DND-41 (cell line): ENCODE measurements around the gene GALNT5.

Experiments
- CTCF ChIP-seq: IDR thresholded peaks from 2 replicates; pipeline ENCODE4 v1.5.1; 2012; ENCODE audit warnings: borderline replicate concordance, low read length, moderate library complexity, mild to moderate bottlenecking; ENCODE audit not compliant: poor library complexity, severe bottlenecking; ENCODE audit errors: extremely low read depth
- EZH2 ChIP-seq: IDR thresholded peaks from 3 replicates; pipeline ENCODE4 v1.6.1; 2012; ENCODE audit warnings: borderline replicate concordance, low read depth, mild to moderate bottlenecking, moderate library complexity, low read length, inconsistent platforms; ENCODE audit not compliant: severe bottlenecking

GRCh38 chr2:157303612-157304011, 46.1 kb downstream of the GALNT5 start:
- no peak for TF ChIP-seq CTCF
- no peak for TF ChIP-seq EZH2
